Thymus (tissue), 11 donors: ENCODE data around the gene KLHDC8A. TPM values are rescaled to one million over a fixed set of nuclear protein-coding genes. Genes with fewer than 3 reads are reported as not detected.
"Not testable (repeated sequence)": the region's sequence is repeated elsewhere in the genome, so short reads cannot be mapped to it uniquely, and the experiment has no call there.

Experiments
- DNase-seq, 9 donors: peaks; one replicate each; pipeline ENCODE4 v3.0.0-alpha.2; 2013; ENCODE audit warnings: low spot score in 9 of 9, low read depth in 6 of 9, missing footprints in 1 of 9
- H3K27ac ChIP-seq, 2 donors: one replicate each; pipeline ENCODE4 v1.5.1; 2013; ENCODE audit warnings: control low read depth in 1 of 2, low read depth in 1 of 2, low read length in 1 of 2, mild to moderate bottlenecking in 1 of 2, moderate library complexity in 1 of 2
- H3K27me3 ChIP-seq, 2 donors: one replicate each; pipeline ENCODE4 v1.5.1; 2013; ENCODE audit warnings: low read length in 1 of 2; ENCODE audit not compliant: control insufficient read depth in 2 of 2, insufficient read depth in 1 of 2
- H3K36me3 ChIP-seq, 2 donors: one replicate each; pipeline ENCODE4 v1.5.1; 2013; ENCODE audit warnings: low read length in 1 of 2, mild to moderate bottlenecking in 1 of 2, moderate library complexity in 1 of 2; ENCODE audit not compliant: control insufficient read depth in 2 of 2, insufficient read depth in 2 of 2
- H3K4me1 ChIP-seq, 2 donors: one replicate each; pipeline ENCODE4 v1.5.1; 2013; ENCODE audit warnings: low read length in 2 of 2; ENCODE audit not compliant: control insufficient read depth in 2 of 2, insufficient read depth in 2 of 2
- H3K4me3 ChIP-seq, 2 donors: one replicate each; pipeline ENCODE4 v1.5.1; 2013; ENCODE audit warnings: low read length in 2 of 2, control low read depth in 1 of 2, mild to moderate bottlenecking in 1 of 2
- H3K9me3 ChIP-seq, 2 donors: one replicate each; pipeline ENCODE4 v1.5.1; 2013; ENCODE audit warnings: low read length in 1 of 2, mild to moderate bottlenecking in 1 of 2; ENCODE audit not compliant: control insufficient read depth in 2 of 2, insufficient read depth in 1 of 2
- WGBS: extraction: QIAGEN DNeasy Blood & Tissue Kit; methylation state at CpG from one replicate; pipeline ENCODE4 v1.1.7; 2013; 5-methylcytosine and 5-hydroxymethylcytosine counted together
- polyA plus RNA-seq: library from polyadenylated mRNA; stranded (reverse); fragments of 200-250 nt; gene quantifications from one replicate; pipeline ENCODE4 v1.2.3, GENCODE V29; 2013
- total RNA-seq: library from RNA; stranded (reverse); fragments of 120-200 nt; gene quantifications from one replicate; pipeline ENCODE4 v1.2.4, GENCODE V29; 2013
- donor health status: healthy.

KLHDC8A gene
- total and polyA plus RNA-seq, 2 donors, result 0.19 to 0.50 TPM

GRCh38 chr1:205382990-205383389 lies 26.3 kb upstream of the KLHDC8A start:
- H3K9me3 ChIP-seq, H3K4me1 ChIP-seq, H3K36me3 ChIP-seq, H3K27ac ChIP-seq, H3K4me3 ChIP-seq, DNase-seq: not testable (repeated sequence)
- 93% methylated on average over 3 of the region's 3 CpGs for WGBS
- peaks cover 0 to 10% of the 10 kb centered on the region in 2 donors for H3K27me3 ChIP-seq

GRCh38 chr1:205382561-205382960 lies 25.8 kb upstream of the KLHDC8A start:
- no peak for DNase-seq
- Histone ChIP-seq H3K4me1 (no peaks in the 10 kb centered on the region), H3K36me3 (no peaks in the 10 kb centered on the region), H3K9me3 (no peaks in the 10 kb centered on the region), H3K4me3 (no peak overlapping the region), H3K27ac (no peak overlapping the region), H3K27me3 (peaks cover 0 to 15% of the 10 kb centered on the region in 2 donors)
- WGBS, result 93% methylated on average over 4 of the region's 4 CpGs

DNA sequence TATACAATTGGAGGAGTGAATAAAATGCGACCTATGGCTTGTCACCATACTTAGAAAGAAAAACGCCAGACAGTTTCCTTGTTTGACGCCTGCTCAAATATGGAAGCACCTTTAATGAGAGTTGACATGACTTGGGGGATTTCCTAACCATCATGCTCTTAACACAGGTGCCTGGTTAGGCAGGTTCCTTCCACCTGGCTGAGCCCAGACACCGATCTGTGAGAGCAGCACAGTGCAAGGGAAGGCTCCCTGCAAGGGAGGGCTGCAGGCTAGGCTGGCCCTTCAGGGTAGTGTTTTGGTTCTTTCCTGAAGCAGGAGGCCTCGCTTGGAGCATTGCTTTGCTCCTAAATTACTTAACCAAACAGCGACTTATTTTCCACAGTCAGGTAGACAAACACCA lies 24.6 kb upstream of the KLHDC8A start:
- peaks cover 0 to 18% of the 10 kb centered on the region in 2 donors for H3K27me3 ChIP-seq
- no peaks in the 10 kb centered on the region for H3K4me1 ChIP-seq
- no peaks in the 10 kb centered on the region for H3K9me3 ChIP-seq
- WGBS, result 94% methylated on average over 6 of the region's 6 CpGs
- H3K27ac ChIP-seq, result no peak overlapping the region
- H3K36me3 ChIP-seq, result no peaks in the 10 kb centered on the region
- no peak for DNase-seq
- no peak overlapping the region for H3K4me3 ChIP-seq

DNA sequence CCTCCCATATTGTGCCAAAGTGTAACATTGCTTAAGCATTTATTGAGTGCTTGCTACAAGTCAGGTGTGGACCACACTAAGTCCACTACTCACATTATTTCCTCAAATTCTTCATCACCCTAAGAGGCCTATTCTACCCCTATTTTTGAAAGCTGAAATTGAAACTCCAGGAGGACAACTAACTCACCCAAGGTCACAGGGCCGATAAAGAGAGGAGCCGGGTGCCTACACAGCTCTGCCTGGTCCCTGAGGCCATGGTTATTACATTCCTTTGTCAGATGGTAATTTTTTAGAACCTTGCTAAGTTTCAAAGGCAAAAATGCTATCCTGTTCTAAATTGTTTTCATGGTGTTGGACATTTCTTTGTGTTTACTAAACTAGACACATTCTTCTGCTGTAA lies 24.2 kb upstream of the KLHDC8A start:
- peaks cover 0 to 22% of the 10 kb centered on the region in 2 donors for H3K27me3 ChIP-seq
- H3K9me3 ChIP-seq, result no peaks in the 10 kb centered on the region
- no peak overlapping the region for H3K27ac ChIP-seq
- H3K36me3 ChIP-seq, result no peaks in the 10 kb centered on the region
- H3K4me3 ChIP-seq, result no peak overlapping the region
- H3K4me1 ChIP-seq, result no peaks in the 10 kb centered on the region
- DNase-seq, result no peak
- WGBS, result 49% methylated on average over 2 of the region's 2 CpGs

DNA sequence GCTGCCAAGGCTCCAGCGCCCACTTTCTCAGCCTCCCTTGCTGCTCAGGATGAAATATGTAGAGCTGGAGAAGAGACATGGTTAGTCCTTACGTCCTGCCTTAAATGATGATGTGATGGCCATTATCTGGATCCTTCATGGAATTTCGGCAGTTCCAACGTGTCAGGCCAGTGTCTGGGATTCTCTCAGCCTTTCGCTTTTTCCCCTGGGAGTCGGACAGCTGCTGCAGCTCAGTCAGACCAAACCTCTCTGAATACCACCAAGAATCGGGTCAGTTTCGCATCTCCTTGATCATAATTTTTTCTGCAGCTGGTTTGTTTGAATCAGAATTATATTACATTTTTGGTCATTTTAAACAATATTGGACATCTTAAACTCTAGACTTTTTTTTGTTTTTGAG lies 22.3 kb upstream of the KLHDC8A start:
- 83% methylated on average over 8 of the region's 8 CpGs for WGBS
- no peak for DNase-seq
- H3K27me3 ChIP-seq, result peaks cover 2 to 29% of the 10 kb centered on the region in 2 donors

DNA sequence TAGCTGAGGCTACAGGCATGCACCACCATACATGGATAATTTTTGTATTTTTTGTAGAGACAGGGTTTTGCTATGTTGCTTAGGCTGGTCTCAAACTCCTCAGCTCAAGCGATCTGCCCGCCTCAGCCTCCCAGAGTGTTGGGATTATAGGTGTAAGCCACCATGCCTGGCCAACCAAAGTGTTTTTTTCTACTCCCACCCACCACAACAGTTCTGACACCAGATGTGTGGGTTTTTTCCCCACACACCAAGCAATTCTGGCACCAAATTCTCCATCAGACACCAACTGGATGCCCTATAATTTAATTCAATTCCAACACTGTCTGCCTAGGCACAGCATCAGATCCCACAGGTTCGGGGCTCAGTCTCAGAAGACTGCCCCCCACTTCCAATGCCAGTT lies 20.6 kb upstream of the KLHDC8A start:
- Histone ChIP-seq H3K27ac (no peak overlapping the region), H3K36me3 (no peaks in the 10 kb centered on the region), H3K9me3 (no peaks in the 10 kb centered on the region), H3K4me1 (no peaks in the 10 kb centered on the region), H3K27me3 (peaks cover 2 to 32% of the 10 kb centered on the region in 2 donors), H3K4me3 (no peak overlapping the region)
- DNase-seq, result no peak
- 96% methylated on average over 3 of the region's 3 CpGs for WGBS

More for the DNA sequence above, 22.3 kb upstream of the KLHDC8A start:
- H3K4me1 ChIP-seq, result no peaks in the 10 kb centered on the region
- H3K27ac ChIP-seq, result no peak overlapping the region
- H3K4me3 ChIP-seq, result no peak overlapping the region
- H3K9me3 ChIP-seq, result no peaks in the 10 kb centered on the region
- no peaks in the 10 kb centered on the region for H3K36me3 ChIP-seq

GRCh38 chr1:205376739-205377138 lies 20.0 kb upstream of the KLHDC8A start:
- 87% methylated on average over 4 of the region's 4 CpGs for WGBS
- Histone ChIP-seq H3K36me3 (no peaks in the 10 kb centered on the region), H3K4me3 (no peak overlapping the region), H3K27me3 (peaks cover 2 to 32% of the 10 kb centered on the region in 2 donors), H3K9me3 (no peaks in the 10 kb centered on the region), H3K4me1 (no peaks in the 10 kb centered on the region), H3K27ac (no peak overlapping the region)
- DNase-seq, result no peak

DNA sequence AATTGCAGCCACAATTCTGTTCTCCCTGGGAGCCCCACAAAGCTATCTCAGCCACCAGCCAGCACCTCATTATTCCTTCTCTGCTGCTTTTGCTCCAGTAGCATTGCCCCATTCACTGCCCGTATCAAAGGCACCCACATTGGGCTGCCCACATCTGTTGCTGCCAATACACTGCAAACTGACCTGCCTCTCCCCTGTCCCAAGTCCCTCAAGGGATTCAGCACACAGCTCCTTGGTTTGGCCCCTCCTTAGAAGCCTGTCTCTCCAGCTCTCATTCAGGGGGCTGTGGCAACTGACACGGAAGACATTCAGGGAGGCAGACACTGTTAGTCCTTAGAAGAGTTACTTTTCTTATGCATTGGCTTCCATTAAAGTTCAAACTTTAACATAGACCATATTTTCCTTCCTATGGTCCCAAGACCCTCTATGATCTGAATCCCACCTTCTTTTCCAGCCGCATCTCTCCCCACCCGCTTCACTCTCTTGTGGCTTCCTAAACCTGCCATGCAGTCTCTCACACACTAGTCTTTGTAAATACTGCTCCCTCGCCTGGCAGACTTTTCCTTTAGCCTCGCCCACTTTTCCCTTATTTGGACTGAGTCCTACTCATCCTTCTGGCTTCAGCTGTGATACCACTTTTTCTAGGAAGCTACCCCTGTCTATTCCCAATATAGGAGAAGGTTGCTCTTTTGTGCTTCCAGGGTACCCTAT lies 19.3 kb upstream of the KLHDC8A start:
- no peak overlapping the region for H3K4me3 ChIP-seq
- H3K36me3 ChIP-seq, result no peaks in the 10 kb centered on the region
- H3K9me3 ChIP-seq, result no peaks in the 10 kb centered on the region
- peaks cover 2 to 30% of the 10 kb centered on the region in 2 donors for H3K27me3 ChIP-seq
- WGBS, result 43% methylated on average over 6 of the region's 6 CpGs
- no peak overlapping the region for H3K27ac ChIP-seq
- H3K4me1 ChIP-seq, result no peaks in the 10 kb centered on the region
- no peak for DNase-seq

DNA sequence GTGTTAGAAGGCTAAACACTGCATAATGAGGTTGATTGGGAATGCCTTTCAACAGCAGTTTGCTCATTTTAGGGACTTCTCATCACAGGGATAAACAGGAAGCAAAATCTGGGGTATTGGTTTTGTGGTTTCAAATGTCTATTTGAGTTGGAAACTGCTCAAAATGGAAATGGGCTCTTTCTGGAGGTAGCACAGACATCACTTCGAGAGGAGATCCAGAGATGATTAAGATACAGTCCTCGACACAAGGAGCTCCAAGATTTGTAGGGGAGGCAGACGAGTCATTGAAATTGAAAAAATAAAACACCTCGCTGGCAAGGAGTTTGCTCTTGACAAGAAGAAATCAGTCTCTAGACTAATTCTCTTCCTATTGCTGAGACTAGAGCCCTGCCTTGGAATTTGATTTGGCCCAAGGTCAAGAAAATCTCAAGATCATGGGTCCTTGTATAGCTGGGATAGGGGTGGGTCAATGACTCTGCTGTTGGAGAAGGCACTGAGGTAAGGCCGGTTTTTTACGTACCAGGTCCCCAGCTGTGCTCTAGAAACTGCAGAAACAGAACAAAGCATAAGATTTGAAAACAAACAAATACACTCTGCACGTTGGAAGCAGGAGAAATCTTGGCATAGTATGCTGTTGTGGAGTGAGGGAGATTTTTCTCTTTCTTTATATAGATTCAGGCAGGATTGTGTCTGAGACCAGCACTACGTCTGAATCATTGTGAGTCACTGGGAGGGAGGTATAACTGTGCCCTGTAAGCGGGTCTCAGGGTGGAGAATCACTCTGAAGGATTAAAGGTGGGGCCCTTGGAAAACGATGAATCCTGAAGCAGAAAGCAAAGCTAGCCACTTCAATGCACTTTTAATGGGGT lies 17.7 kb upstream of the KLHDC8A start:
- H3K4me1 ChIP-seq, result no peaks in the 10 kb centered on the region
- DNase-seq, result no peak
- no peak overlapping the region for H3K4me3 ChIP-seq
- no peaks in the 10 kb centered on the region for H3K9me3 ChIP-seq
- no peaks in the 10 kb centered on the region for H3K36me3 ChIP-seq
- peaks cover 2 to 30% of the 10 kb centered on the region in 2 donors for H3K27me3 ChIP-seq
- 71% methylated on average over 10 of the region's 10 CpGs for WGBS
- H3K27ac ChIP-seq, result no peak overlapping the region
